AG04450 (cell line): Measurements from ENCODE around the gene MPST. TPM values are rescaled to one million over a fixed set of nuclear protein-coding genes. Genes with fewer than 3 reads are reported as not detected.

Experiments used
- CTCF ChIA-PET: fragments of 300-600, 350-600 bp; formaldehyde crosslinking; extraction: SDS; loops from one replicate; lab custom pipeline; 2022; ENCODE audit warnings: antibody characterized with exemption, inconsistent platforms; lab: Charles Lee
- POLR2A ChIA-PET: fragments of 350-600 bp; formaldehyde crosslinking; extraction: SDS; loops from one replicate; lab custom pipeline; 2021; ENCODE audit warnings: antibody characterized with exemption, inconsistent platforms; lab: Yijun Ruan, JAX
- DNase-seq: peaks from one replicate; pipeline ENCODE4 v3.0.0-alpha.2; 2011; ENCODE audit warnings: low read depth, low spot score
- H3K27ac ChIP-seq: one replicate; pipeline ENCODE4 v1.5.1; 2012; ENCODE audit warnings: low read depth, low read length, control low read depth
- H3K27me3 ChIP-seq: one replicate; pipeline ENCODE4 v1.6.0; 2012; ENCODE audit warnings: low read length; ENCODE audit not compliant: control insufficient read depth, insufficient read depth
- H3K4me3 ChIP-seq: 2 replicates; pipeline ENCODE4 v1.5.1; 2011; ENCODE audit warnings: mild to moderate bottlenecking, low read depth, low read length, control low read depth
- H3K9me3 ChIP-seq: 2 replicates; pipeline ENCODE4 v1.5.1; 2012; ENCODE audit warnings: low read length; ENCODE audit not compliant: control insufficient read depth, insufficient read depth
- polyA plus RNA-seq: library from polyadenylated mRNA; depleted of rRNA; stranded (reverse); fragments of >200 nt; gene quantifications from 2 replicates; pipeline ENCODE4 v1.2.3, GENCODE V29; 2011
- TF ChIP-seq, protein P1 (sequence below): IDR thresholded peaks from 2 replicates; pipeline ENCODE4 v1.5.1; 2011; ENCODE audit warnings: low read depth, low read length, control low read depth, inconsistent platforms

Gene MPST
- polyA plus RNA-seq, 1 experiment = 33.3 TPM

DNA sequence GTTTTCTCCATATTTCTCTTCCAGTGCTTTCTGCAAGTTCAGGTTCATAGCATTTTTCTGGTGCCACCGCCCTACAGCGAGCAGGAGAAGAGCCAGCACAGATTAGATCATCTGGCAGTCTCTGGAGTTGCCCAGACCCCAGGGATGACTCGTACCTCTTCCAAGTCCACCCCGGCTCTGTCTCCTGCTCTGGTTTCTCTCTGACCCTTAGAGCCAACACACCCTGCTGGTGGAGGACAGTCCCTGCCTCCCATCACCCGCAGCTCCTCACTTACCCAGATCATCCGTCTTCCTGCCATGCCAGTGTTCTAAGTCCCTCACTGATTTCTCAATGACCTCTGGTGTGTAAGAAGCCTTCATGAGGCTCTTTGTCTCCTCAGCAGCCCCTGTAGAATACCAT, 28.3 kb upstream of the MPST start:
- DNase-seq = no peak
- peaks cover 2% of the 10 kb centered on the region for H3K9me3 ChIP-seq
- no peak overlapping the region for H3K4me3 ChIP-seq
- no peak overlapping the region for H3K27ac ChIP-seq
- H3K27me3 ChIP-seq = peaks cover 21% of the 10 kb centered on the region
- TF ChIP-seq, protein P1, sequence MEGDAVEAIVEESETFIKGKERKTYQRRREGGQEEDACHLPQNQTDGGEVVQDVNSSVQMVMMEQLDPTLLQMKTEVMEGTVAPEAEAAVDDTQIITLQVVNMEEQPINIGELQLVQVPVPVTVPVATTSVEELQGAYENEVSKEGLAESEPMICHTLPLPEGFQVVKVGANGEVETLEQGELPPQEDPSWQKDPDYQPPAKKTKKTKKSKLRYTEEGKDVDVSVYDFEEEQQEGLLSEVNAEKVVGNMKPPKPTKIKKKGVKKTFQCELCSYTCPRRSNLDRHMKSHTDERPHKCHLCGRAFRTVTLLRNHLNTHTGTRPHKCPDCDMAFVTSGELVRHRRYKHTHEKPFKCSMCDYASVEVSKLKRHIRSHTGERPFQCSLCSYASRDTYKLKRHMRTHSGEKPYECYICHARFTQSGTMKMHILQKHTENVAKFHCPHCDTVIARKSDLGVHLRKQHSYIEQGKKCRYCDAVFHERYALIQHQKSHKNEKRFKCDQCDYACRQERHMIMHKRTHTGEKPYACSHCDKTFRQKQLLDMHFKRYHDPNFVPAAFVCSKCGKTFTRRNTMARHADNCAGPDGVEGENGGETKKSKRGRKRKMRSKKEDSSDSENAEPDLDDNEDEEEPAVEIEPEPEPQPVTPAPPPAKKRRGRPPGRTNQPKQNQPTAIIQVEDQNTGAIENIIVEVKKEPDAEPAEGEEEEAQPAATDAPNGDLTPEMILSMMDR = no peak
- ChIA-PET CTCF (no interaction called here), POLR2A (no interaction called here)

DNA sequence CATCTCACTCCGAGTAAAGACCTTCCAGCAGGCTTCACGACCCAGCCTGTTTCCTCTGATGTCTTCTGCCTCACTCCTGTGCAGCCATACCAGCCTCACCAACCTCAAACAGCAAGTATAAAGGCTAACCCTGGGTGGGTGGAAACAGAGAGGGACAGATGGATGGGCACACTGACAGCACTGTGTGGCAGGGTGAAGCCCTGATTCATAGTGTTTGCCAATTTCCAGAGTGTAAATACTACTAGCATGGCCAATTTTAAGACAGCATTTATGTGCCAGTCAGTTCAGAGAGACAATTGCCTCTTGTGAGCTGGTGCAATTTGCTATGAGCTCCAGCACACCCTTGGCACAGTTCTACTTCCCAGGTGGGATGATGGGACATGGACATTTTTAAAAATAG, 21.8 kb upstream of the MPST start:
- Histone ChIP-seq H3K9me3 (no peaks in the 10 kb centered on the region; the same call in 1 of the 2 replicates), H3K27ac (no peak overlapping the region), H3K27me3 (peaks cover 29% of the 10 kb centered on the region), H3K4me3 (no peak overlapping the region)
- DNase-seq = no peak
- ChIA-PET POLR2A (no interaction called here), CTCF (no interaction called here)
- TF ChIP-seq, protein P1 = no peak

DNA sequence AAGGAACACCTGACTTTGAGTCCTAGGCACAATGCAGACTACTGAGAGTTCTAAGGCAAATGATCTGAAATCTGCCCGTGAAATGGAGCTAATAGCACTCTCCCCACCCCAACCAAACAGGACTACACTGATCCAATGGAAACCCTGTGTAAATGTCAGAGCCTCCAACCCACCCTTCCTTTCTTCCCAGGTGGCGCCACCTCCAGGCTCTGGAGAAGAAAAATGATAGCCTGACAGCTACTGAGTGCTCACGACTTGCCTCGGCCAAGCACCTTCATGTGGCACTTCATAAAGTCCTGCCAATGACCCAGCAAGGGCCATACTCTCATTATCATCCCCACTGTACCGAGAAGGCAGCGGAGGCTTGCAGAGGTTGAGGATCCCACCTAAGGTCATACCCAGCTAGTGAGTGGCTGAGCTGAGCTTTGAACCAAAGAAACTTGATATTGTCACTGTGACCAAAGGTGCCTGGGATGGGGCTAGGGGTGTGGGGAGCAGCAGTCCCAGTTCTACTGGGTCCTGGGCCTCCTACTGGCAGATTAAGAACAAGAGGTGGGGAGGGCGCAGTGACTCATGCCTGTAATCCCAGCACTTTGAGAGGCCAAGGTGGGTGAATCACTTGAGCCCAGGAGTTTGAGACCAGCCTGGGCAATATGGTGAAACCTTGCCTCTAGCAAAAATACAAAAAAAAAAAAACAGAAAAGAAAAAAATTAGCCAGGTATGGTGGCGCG, 20.8 kb upstream of the MPST start:
- ChIA-PET POLR2A (no interaction called here), CTCF (no interaction called here)
- no peaks in the 10 kb centered on the region; the same call in 1 of the 2 replicates for H3K9me3 ChIP-seq

DNA sequence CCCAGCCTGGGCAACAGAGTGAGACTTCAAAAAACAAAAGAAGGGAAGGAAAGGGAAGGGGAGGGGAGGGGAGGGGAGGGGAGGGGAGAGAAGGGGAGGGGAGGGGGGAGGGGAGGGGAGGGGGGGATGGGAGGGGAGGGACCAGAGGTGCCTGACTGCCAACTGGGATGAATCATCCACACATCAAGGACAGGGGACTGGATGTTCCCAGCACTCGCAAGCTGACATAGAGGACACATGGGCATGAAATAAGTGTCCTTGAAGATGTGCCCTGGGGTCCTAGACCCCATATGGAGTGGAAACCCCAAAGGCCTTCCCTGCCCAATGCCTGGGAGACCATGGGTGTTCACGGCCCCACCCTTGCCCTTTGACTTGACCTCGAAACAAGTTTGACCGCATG, 20.1 kb upstream of the MPST start:
- no peak for DNase-seq
- TF ChIP-seq, protein P1 = no peak
- Histone ChIP-seq H3K4me3 (no peak overlapping the region), H3K27ac (no peak overlapping the region), H3K9me3 (no peaks in the 10 kb centered on the region; the same call in 1 of the 2 replicates), H3K27me3 (peaks cover 41% of the 10 kb centered on the region)
- ChIA-PET CTCF (no interaction called here), POLR2A (no interaction called here)

More for the DNA sequence above, 20.8 kb upstream of the MPST start:
- Histone ChIP-seq H3K27me3 (peaks cover 38% of the 10 kb centered on the region), H3K4me3 (no peak overlapping the region), H3K27ac (no peak overlapping the region)
- no peak for DNase-seq
- TF ChIP-seq, protein P1 = no peak

DNA sequence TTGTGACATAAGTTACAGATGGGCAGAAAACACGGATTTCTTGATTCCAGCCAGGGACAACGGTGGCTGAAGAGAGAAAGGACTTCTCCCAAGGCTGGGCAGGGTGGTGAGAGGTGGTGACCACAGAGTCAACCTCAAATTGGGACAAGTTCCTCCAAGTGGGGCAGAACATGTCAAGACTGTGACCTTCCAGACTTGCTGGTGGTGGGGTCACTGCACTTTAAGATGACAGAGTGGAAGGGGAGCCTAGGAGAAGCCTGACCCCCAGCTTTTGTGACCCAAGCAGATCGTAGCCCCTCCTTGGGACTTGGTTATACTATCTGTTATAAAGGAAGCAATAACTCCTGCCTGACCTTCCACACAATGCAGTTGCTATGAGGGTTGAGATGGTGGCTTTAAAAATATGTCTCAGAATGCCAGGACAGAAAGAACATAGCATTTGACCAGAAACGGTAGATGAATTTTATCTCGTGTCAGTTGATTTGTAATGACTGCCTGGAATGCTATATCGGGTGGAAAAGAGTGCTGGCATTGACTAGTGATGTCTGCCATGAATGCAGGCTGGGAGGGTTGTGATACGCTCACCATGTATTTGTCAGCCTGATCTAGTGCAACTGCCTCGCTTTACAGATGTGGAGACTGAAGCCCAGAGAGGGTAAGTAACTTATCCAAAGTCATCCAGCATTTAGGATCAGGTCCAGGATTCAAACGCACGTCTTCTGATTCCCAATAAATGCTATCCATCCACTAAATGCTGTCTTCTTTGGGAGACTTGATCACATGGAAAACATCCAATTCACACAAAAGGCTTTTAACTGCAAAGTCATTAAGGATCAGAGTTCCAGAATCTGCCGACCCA, 18.6 kb upstream of the MPST start:
- Histone ChIP-seq H3K27ac (no peak overlapping the region), H3K4me3 (no peak overlapping the region), H3K27me3 (peaks cover 46% of the 10 kb centered on the region), H3K9me3 (peaks cover 4% of the 10 kb centered on the region; the same call in 1 of the 2 replicates)
- TF ChIP-seq, protein P1 = no peak
- CTCF ChIA-PET = no interaction called here
- POLR2A ChIA-PET = no interaction called here
- DNase-seq = no peak
